NT2/D1 (cell line): Measurements from ENCODE around the gene RGMA.

Source experiments
- YY1 ChIP-seq: IDR thresholded peaks from 2 replicates; pipeline ENCODE4 v1.6.1; 2011; ENCODE audit not compliant: insufficient read length, insufficient read depth
- ZNF274 ChIP-seq: IDR thresholded peaks from 2 replicates; pipeline ENCODE4 v1.6.1; 2011; ENCODE audit warnings: mild to moderate bottlenecking, low read depth, low read length

DNA sequence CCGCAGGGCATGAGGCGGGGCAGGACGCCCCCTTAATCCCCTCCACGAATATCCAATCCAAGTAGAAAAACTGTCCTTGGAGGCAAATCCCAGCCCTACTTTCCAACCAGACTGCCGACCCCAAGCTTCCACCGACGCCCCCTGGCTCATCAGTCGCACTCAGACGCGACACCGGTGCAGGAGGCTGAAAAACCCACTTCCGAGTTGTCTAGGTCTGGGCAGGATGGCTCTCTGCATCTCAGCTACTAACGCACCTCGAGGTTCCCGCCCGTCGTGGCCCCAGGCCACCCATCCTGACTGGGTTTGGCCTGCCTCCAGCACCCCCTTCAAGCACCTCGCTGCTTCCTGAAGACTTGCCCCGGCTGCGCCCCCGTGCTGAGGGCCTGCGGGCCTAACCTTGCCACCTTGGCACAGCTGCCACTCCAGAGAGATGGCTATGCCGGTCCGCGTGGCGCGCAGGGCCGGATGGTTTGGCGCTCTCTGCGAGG, 15.5 kb downstream of the RGMA start:
- TF ChIP-seq YY1 (no peak), ZNF274 (no peak)
